Neuronal stem cell (in vitro differentiated cells): Measurements from ENCODE around the gene PDZD7.

Source experiments
- DNase-seq: peaks from one replicate; pipeline ENCODE4 v3.0.0-alpha.2; 2013; ENCODE audit warnings: low spot score
- H2AFZ ChIP-seq: one replicate; pipeline ENCODE4 v1.6.1; 2013; ENCODE audit warnings: mild to moderate bottlenecking, low read length, inconsistent platforms
- H2AK5ac ChIP-seq: 2 replicates; pipeline ENCODE4 v1.6.1; 2013; ENCODE audit warnings: low read depth, mild to moderate bottlenecking, inconsistent platforms, low read length, moderate library complexity, mixed read lengths
- H2BK120ac ChIP-seq: 2 replicates; pipeline ENCODE4 v1.6.1; 2013; ENCODE audit warnings: low read depth, mild to moderate bottlenecking, inconsistent platforms, low read length, moderate library complexity, mixed read lengths
- H2BK12ac ChIP-seq: one replicate; pipeline ENCODE4 v1.6.1; 2013; ENCODE audit warnings: low read length, inconsistent platforms
- H2BK15ac ChIP-seq: 2 replicates; pipeline ENCODE4 v1.6.1; 2013; ENCODE audit warnings: mild to moderate bottlenecking, low read length, inconsistent platforms, mixed read lengths
- H2BK5ac ChIP-seq: one replicate; pipeline ENCODE4 v1.6.1; 2013; ENCODE audit warnings: inconsistent platforms, mild to moderate bottlenecking, low read length, moderate library complexity
- H3K14ac ChIP-seq: one replicate; pipeline ENCODE4 v1.6.1; 2013; ENCODE audit warnings: low read length, inconsistent platforms
- H3K18ac ChIP-seq: 2 replicates; pipeline ENCODE4 v1.6.1; 2013; ENCODE audit warnings: low read length, inconsistent platforms
- H3K23ac ChIP-seq: 2 replicates; pipeline ENCODE4 v1.6.1; 2013; ENCODE audit warnings: low read depth, mild to moderate bottlenecking, mixed read lengths, low read length, inconsistent platforms; ENCODE audit not compliant: poor library complexity
- H3K27ac ChIP-seq: replicated peaks from 3 replicates; pipeline ENCODE4 v1.5.1; 2013; ENCODE audit warnings: low read length, inconsistent platforms
- H3K27me3 ChIP-seq, 3 experiments: 2 replicates each; pipeline ENCODE4 v1.6.1; 2013; ENCODE audit warnings: low read length in 3 of 3, mild to moderate bottlenecking in 2 of 3, inconsistent platforms in 1 of 3, low read depth in 1 of 3, mixed read lengths in 1 of 3, moderate library complexity in 1 of 3; ENCODE audit not compliant: control insufficient read depth in 3 of 3, insufficient read depth in 3 of 3
- H3K36me3 ChIP-seq, 2 donors: replicated peaks in 1 of 2; 2 replicates each; pipeline ENCODE4 v1.6.1; 2013; ENCODE audit warnings: low read length in 2 of 2; ENCODE audit not compliant: control insufficient read depth in 2 of 2, insufficient read depth in 2 of 2
- H3K4ac ChIP-seq: 2 replicates; pipeline ENCODE4 v1.6.1; 2013; ENCODE audit warnings: inconsistent platforms, mild to moderate bottlenecking, low read length, moderate library complexity
- H3K4me1 ChIP-seq, 2 donors: 1 replicate in 1 of 2; 2 replicates in 1 of 2; pipeline ENCODE4 v1.6.1; 2013; ENCODE audit warnings: low read length in 2 of 2, low read depth in 1 of 2; ENCODE audit not compliant: control insufficient read depth in 2 of 2, insufficient read depth in 1 of 2
- H3K4me2 ChIP-seq: one replicate; pipeline ENCODE4 v1.6.1; 2013; ENCODE audit warnings: mild to moderate bottlenecking, low read length, inconsistent platforms; ENCODE audit not compliant: insufficient read depth, poor library complexity, severe bottlenecking
- H3K4me3 ChIP-seq, 2 donors: 2 replicates each; pipeline ENCODE4 v1.5.1; 2013; ENCODE audit warnings: low read length in 2 of 2, mild to moderate bottlenecking in 2 of 2, inconsistent platforms in 1 of 2, moderate library complexity in 1 of 2
- H3K79me1 ChIP-seq: one replicate; pipeline ENCODE4 v1.6.1; 2013; ENCODE audit warnings: low read depth, mild to moderate bottlenecking, inconsistent platforms, low read length, moderate library complexity
- H3K9ac ChIP-seq: one replicate; pipeline ENCODE4 v1.6.1; 2013; ENCODE audit warnings: mild to moderate bottlenecking, low read depth, low read length, inconsistent platforms; ENCODE audit not compliant: poor library complexity
- H3K9me3 ChIP-seq, 2 donors: replicated peaks in 1 of 2; 2 replicates each; pipeline versions ENCODE3 to v1.6.1; 2013; ENCODE audit warnings: low read length in 2 of 2, mild to moderate bottlenecking in 2 of 2, inconsistent platforms in 1 of 2, low read depth in 1 of 2, mixed read lengths in 1 of 2, moderate library complexity in 1 of 2; ENCODE audit not compliant: control insufficient read depth in 2 of 2, insufficient read depth in 1 of 2
- H4K8ac ChIP-seq: one replicate; pipeline ENCODE4 v1.6.1; 2013; ENCODE audit warnings: low read depth, mild to moderate bottlenecking, inconsistent platforms, low read length, moderate library complexity
- H4K91ac ChIP-seq: one replicate; pipeline ENCODE4 v1.6.1; 2013; ENCODE audit warnings: low read length, low read depth, mild to moderate bottlenecking, inconsistent platforms; ENCODE audit not compliant: poor library complexity
- WGBS, 2 donors: extraction: QIAGEN DNeasy Blood & Tissue Kit; methylation state at CpG; one replicate each; pipeline ENCODE4 v1.1.7; 2013; ENCODE audit warnings: missing lambda C conversion rate in 2 of 2, mixed read lengths in 1 of 2; ENCODE audit not compliant: insufficient read length in 2 of 2, insufficient replicate concordance in 1 of 2; ENCODE audit errors: extremely low coverage in 2 of 2; 5-methylcytosine and 5-hydroxymethylcytosine counted together

PDZD7 gene

GRCh38 chr10:100993986-100994708 is 36.8 kb downstream of the PDZD7 start:
- Histone ChIP-seq H2BK5ac (no peak overlapping the region), H2BK120ac (no peak overlapping the region), H3K4me2 (no peak overlapping the region), H3K4ac (no peak overlapping the region), H3K9me3 (no peaks in the 10 kb centered on the region), H2AK5ac (no peak overlapping the region), H3K27me3 (no peaks in the 10 kb centered on the region), H2BK12ac (no peak overlapping the region), H3K23ac (no peak overlapping the region), H3K4me3 (no peak overlapping the region), H3K27ac (no peak overlapping the region), H3K9ac (no peak overlapping the region), H3K79me1 (no peaks in the 10 kb centered on the region), H3K18ac (no peak overlapping the region), H4K91ac (no peak overlapping the region), H2AFZ (no peak overlapping the region), H3K36me3 (peaks cover 35 to 45% of the 10 kb centered on the region in 2 donors), H3K14ac (no peak overlapping the region), H3K4me1 (peaks cover 10% of the 10 kb centered on the region in 2 donors), H2BK15ac (no peak overlapping the region), H4K8ac (no peak overlapping the region)
- WGBS, 2 donors: no CpG with 5 or more reads among the region's 10 CpGs
- no peak for DNase-seq

- Histone ChIP-seq H3K9me3 (peaks cover 0 to 3% of the 10 kb centered on the region in 2 donors), H2AK5ac (no peak overlapping the region), H2BK120ac (no peak overlapping the region), H3K4ac (no peak overlapping the region), H3K9ac (no peak overlapping the region), H3K79me1 (peaks cover 10% of the 10 kb centered on the region), H3K27me3 (no peaks in the 10 kb centered on the region), H3K14ac (no peak overlapping the region), H3K27ac (no peak overlapping the region), H2BK5ac (no peak overlapping the region), H3K23ac (no peak overlapping the region), H2BK15ac (no peak overlapping the region), H3K36me3 (peaks cover 35 to 68% of the 10 kb centered on the region in 2 donors), H3K18ac (no peak overlapping the region), H4K8ac (no peak overlapping the region), H3K4me3 (peak overlapping the region in 1 of 2 donors; percentile 93), H2BK12ac (no peak overlapping the region), H3K4me1 (peaks cover 12 to 13% of the 10 kb centered on the region in 2 donors), H3K4me2 (no peak overlapping the region), H2AFZ (no peak overlapping the region), H4K91ac (no peak overlapping the region)
- no peak for DNase-seq
- no CpG with 5 or more reads among the region's 21 CpGs for WGBS, 2 donors
Measured at GRCh38 chr10:100989088-100989487, 41.8 kb downstream of the PDZD7 start.

GRCh38 chr10:100988166-100988565 is 42.8 kb downstream of the PDZD7 start:
- Histone ChIP-seq H2BK12ac (no peak overlapping the region), H2AK5ac (no peak overlapping the region), H3K4me3 (peak overlapping the region; percentile 88 to 93), H3K4me2 (peak overlapping the region; percentile 80), H3K23ac (no peak overlapping the region), H2BK120ac (no peak overlapping the region), H3K18ac (no peak overlapping the region), H3K14ac (no peak overlapping the region), H2AFZ (no peak overlapping the region), H3K4me1 (peaks cover 12 to 13% of the 10 kb centered on the region in 2 donors), H3K9ac (peak overlapping the region; percentile 85), H2BK15ac (no peak overlapping the region), H3K36me3 (peaks cover 31 to 67% of the 10 kb centered on the region in 2 donors), H2BK5ac (no peak overlapping the region), H3K4ac (no peak overlapping the region), H4K8ac (no peak overlapping the region), H3K9me3 (peaks cover 0 to 3% of the 10 kb centered on the region in 2 donors), H3K27ac (no peak overlapping the region), H4K91ac (no peak overlapping the region), H3K27me3 (no peaks in the 10 kb centered on the region), H3K79me1 (peaks cover 10% of the 10 kb centered on the region)
- no peak for DNase-seq
- no CpG with 5 or more reads among the region's 10 CpGs for whole genome bisulfite sequencing, 2 donors

GRCh38 chr10:100987685-100988049 is 43.3 kb downstream of the PDZD7 start:
- Histone ChIP-seq H3K27ac (no peak overlapping the region), H3K23ac (peak overlapping the region; percentile 97), H2BK15ac (no peak overlapping the region), H3K4me1 (peaks cover 12 to 13% of the 10 kb centered on the region in 2 donors), H3K27me3 (no peaks in the 10 kb centered on the region), H2BK5ac (peak overlapping the region; percentile 91), H3K4me3 (peak overlapping the region; percentile 88 to 93), H3K9me3 (peaks cover 0 to 3% of the 10 kb centered on the region in 2 donors), H3K79me1 (peaks cover 10% of the 10 kb centered on the region), H2BK12ac (no peak overlapping the region), H2AFZ (peak overlapping the region; percentile 98), H2BK120ac (no peak overlapping the region), H2AK5ac (no peak overlapping the region), H4K8ac (no peak overlapping the region), H3K18ac (no peak overlapping the region), H4K91ac (no peak overlapping the region), H3K4me2 (peak overlapping the region; percentile 80), H3K14ac (no peak overlapping the region), H3K4ac (no peak overlapping the region), H3K36me3 (peaks cover 33 to 68% of the 10 kb centered on the region in 2 donors), H3K9ac (peak overlapping the region; percentile 85)
- no CpG with 5 or more reads among the region's 15 CpGs for WGBS, 2 donors
- no peak for DNase-seq
